Suppressor macrophage treated with lipopolysaccharide for 4 hours (primary cell): Measurements from ENCODE around the gene IRS1.

Experiments used
- DNase-seq: peaks from one replicate; pipeline ENCODE4 v3.0.0-alpha.2; 2020

Gene IRS1

DNA sequence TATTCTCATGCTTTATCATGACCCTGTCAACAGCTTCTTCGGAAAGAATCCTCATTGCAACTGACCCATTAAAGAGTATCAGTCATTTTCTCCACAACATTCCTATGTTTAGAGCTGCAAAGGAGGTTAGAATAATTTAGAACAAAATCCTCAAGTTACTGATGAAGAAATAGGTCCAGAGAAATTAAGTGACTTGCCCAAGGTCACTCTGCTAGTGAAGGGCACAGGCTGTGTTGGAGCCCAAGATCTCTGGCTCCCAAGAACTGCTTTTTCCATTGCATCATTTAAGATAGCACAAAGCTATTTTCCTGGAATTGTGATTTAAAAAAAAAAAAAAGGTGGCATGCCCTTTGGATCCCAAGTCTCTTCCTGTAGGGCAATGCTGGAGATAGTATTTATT lies 9.6 kb downstream of the IRS1 start:
- no peak for DNase-seq

DNA sequence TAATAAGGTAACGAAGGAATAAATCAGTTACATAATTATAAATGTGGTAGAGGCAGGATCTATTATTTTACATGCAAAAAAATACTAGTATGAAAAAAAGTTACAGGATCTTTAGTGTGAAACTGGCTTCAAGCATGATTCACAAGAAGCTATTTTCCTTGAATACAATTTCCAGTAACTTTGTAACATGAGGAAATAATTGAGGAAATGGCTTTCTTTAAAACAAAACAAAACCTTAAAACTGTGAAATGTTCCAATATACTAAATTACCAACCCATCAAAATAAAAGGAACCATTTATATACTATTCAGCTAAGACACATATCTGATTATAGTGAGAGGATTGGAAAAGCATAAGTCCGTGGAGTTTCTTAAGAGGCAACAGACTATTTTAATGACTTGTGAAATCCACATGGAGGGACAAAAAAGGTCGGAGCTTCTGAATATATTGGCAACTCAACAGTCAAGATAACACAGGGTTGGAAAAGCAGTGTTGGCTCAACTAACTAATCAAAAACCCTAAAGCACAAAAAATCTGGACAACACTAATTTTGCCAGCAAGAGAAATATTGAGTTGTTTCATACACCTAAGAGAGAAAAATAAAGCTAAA lies 10.6 kb downstream of the IRS1 start:
- DNase-seq = no peak

DNA sequence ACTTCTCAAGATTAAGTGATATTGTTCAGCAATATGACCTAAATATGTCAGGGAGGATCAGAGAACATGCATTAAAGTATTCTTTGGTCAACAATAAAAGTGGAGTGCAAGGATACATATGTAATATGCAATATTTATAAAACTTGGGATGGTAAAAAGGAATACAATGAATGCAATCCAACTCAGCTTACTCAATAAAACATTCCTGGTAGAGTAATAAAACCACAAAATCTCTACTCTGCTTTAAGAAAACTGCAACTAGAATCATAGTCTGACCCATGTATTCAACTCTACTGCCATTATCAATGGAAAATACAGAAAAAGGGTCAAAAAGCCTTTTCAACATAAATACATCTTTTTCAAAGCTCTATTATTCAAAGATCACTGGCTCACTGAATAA lies 11.6 kb downstream of the IRS1 start:
- DNase-seq = no peak

DNA sequence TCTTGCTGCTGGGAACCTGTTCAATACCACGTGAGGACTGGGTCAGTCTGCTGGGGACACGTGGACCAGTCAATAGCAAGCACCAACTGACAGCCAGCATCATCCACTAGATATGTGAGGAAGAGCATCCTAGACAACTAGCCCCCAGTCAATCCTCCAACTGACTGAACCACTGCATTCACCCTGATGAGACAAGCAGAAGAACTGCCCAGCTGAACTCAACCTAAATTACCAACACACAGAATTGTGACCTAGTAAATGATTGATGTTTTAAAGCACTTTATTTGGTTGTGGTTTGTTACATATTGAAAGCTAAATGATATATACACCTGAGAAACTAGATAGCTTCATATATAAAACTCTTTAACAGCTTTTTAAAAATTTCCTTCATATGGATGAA lies 15.7 kb downstream of the IRS1 start:
- no peak for DNase-seq

DNA sequence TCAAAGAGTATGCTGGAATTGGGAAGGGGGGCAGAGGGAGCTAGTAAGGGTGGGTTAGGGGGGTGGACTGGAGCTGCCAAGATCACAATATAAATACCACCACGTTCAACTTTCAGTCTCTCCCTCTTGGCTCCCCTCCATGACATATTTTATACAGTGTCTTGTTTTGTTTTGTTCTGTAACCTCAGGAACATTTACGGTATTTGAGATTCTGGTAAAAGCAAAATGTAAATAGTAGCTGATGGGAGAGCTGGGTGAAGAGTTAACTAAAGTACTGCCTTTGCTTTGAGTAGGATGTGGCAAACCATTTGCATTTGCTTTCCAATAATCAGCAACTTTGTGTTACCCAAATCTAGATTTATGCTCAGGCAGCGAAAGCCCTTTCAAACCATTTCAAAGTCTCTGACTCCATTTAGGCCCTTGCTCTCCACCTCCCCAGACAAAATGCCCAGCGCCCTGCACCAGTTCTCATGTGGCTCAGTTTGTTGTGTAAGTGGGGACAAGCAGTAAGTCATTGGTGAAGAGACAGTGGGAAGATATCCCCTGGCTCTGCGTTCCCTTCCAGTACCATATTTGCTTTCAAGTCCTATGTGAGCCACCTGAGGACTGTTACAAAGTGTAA lies 17.4 kb downstream of the IRS1 start:
- no peak for DNase-seq

DNA sequence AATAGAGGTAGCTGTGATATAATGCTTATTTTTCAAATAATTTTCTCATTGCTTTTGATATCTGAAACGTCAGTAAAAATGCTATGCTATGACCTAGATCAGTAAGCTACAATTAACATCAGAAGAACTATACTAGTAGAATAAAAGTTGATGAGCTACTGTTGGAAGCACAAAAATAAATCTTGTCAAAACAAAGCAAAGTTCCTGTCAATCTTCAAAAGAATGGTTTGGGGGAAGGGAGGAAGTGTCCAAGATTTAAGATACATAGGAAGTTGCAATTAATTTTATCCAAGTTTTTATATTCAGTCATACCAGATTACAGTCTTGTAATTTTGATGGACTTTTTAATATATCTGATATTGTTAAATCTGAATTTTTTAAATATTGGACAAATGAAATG lies 19.2 kb downstream of the IRS1 start:
- no peak for DNase-seq

DNA sequence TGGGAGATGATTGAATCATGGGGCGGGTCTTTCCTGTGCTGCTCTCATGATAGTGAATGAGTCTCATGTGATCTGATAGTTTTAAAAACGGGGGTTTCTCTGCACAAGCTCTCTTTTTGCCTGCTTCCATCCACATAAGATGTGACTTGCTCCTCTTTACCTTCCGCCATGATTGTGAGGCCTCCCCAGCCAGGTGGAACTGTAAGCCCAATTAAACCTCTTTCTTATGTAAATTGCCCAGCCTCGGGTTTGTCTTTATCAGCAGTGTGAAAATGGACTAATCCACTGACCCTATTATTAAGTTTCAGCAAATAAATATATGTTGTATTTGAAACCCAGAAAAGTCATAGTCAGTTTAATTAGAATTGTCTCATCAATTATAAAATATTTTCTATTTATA lies 22.0 kb downstream of the IRS1 start:
- DNase-seq = no peak

DNA sequence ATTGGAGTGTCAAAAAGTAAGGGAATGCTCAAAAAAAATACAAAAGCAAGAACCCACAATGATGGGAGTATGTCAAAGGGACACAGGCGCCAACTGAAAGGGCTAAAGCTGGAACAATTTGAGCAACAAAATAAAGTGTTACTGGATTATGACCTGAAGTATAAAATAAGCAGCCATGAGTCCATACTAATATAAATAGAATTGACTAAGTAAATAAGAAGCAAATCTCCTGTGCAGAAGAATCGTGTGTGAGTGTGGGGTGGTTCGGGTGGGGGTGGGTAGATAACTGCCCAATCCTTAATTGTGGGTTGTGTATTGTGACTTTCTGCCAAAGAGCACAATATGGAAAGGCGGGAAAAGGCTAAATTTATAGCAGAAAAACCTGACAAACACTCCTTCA lies 23.5 kb downstream of the IRS1 start:
- DNase-seq = no peak

DNA sequence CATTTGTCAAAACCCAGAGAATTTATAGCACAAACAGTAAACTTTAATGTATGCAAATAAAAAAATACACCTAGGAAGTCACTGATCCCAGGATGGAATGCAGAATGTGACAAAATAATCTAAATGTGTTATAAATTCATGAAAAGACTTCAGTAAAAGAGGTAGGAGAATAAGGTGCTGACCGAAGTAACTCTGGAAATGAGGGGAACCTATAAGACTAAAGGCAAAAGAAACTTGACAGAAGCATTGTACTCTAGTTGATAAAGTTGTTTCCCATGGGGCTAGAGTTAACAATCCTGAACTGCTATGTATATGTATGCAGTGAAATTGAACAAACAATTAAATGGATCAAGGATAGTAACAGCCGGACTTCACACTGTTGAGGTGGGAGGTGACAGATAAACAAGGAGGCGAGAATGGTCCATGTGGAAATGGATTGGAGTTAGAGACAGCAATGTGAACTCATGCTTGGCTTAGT lies 24.5 kb downstream of the IRS1 start:
- no peak for DNase-seq

DNA sequence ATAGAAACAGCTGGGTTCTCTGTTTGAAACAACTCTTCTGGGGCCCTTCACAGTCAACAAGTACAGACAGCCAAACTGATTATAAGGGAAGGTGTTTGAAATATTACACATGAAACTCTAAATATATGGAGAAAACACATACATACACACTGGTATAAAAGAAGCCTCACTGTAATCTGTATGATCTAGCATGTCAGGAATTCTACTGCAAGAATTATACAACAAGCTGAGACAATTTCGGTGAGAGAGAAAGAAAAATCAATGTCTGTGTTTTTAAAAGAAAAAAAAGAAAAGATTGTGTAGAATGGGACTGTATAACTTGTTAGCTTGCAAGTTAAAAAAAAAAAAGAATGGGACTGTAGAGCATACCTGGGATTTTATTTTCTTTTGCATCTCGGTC lies 26.3 kb downstream of the IRS1 start:
- no peak for DNase-seq

DNA sequence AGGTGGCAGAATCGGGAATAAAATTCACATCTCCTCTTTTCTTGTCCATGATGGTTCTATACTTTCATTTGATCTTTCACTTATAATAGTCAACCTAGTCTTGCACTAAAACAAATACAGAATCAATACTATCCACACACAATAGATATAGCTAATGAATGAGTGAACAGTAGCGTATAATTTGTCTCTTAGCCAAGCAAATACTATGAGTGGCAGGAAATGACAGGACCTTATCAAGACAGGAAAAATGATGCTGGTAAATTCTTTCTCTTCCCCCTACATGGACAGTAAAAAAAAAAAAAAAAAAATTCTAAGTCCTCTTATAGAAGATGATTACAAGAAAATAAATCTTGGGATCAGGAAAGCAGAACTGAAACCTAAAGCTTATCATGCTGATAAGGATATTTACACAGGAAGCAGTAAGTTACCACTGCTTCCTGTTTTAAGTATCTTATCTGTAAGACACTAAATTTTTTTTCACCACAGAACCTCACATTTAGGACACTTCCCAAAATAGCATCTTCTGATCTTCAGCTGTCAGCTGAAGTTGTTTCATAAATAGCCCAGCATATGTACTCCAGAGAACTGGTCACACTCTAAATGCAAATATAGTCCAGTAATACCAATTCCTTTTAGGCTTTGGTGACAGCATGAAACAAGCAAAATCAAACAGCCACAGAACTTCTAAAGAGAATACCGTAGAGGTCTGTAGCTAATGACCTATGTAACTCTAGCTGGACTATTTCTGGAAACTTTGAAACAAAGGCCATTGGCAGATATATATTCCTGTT lies 27.0 kb downstream of the IRS1 start:
- DNase-seq = peak; percentile 55

DNA sequence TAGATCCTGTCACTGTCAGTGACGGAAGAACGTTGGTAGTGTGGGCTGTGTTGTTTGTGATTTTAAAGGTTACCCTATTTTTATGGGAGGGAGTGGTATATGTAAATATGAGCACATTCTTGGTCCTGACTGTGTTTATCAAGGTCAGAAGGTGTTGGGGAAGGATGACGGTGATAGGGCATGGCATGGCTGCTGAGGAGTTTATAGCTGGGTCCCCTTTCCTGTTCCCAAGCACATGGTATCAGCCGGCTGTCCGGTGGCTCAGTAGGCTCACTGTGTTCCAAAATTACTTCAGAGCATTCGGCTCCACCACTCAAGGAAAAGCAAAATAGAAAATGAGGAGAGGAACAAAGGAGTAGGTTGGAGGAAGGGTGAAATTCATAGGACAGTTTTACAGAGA lies 28.6 kb downstream of the IRS1 start:
- no peak for DNase-seq

DNA sequence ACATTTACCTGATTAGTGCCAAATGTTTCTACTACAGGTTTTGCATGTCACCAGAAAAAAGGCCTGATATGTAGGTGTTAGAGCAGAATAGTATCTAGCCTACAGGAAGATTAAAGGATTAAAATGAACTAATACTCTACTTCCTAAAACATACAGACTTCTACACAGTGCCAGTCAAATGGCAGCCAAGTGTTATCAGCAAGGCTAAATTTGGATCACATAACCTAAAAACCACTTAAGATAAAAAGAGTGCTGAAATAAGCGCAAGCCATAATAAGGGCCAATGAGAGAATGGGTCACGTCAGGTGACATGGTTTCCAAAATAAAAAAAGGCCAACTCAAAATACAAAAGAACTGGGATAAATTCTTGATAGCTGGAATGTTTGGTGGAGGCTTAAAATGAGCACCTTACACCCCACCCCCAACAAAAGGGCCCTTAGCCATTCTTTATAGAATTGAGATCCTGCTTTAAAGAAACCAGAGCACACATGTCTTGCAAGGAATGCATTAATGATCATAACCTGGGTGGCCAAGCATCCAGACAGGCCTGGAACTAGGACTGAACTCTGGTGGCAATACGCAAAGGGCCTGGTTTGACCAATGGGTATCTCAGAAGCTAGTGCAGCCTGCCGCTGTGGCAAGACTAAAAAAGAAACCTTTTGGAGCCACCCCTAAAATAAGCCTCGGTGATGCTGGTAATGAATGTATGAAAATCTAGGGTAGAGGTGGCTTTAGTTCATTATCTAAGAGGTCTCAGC lies 32.4 kb downstream of the IRS1 start:
- DNase-seq = no peak

DNA sequence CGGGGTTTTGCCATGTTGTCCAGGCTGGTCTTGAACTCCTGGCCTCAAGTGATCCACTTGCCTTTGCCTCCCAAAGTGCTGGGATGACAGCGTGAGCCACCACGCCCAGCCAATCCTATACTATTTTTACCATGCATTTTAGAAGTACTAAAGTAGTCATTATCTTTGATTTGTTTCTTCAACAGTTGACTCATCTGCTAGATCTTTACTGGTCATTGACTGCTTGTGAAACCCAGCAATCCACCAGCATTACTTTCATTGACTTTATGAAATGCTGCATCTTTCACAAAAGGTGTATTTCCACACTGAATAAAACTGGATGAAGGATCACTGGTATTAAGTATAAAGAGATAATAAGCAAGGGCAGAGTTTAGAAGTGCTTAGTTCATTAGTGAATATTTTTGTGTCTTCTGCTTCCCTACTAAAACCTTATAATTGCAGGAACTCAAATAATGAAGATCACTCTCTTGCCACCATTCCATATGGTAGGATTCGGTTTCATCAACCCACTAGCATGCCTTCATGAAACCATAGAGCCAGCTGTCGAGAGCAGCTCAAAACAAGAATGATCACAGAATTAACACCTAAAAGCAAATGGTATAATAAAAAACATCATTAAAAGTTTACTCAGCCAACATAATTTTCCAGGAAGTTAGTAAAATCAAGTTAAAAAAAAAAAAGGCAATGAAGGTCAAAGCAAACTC lies 33.1 kb downstream of the IRS1 start:
- DNase-seq = no peak

DNA sequence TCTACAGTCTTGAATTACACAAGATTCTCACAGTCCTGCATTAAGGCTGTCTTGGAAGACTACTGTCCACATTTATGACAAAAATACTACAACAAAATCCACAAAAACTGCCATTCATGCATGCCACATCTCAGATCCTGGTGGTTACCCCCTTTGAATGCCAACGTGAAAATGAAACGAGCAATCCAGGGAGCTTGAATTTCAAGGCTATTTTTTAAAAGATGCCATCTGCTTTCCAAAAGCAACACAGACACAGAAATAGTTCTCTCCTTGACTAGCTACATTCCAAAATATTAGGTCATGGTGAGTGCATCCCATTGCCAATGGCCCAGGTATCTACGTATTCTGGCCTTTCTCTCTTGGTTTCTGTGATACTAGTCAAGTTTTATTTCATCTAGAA lies 36.3 kb downstream of the IRS1 start:
- DNase-seq = no peak

DNA sequence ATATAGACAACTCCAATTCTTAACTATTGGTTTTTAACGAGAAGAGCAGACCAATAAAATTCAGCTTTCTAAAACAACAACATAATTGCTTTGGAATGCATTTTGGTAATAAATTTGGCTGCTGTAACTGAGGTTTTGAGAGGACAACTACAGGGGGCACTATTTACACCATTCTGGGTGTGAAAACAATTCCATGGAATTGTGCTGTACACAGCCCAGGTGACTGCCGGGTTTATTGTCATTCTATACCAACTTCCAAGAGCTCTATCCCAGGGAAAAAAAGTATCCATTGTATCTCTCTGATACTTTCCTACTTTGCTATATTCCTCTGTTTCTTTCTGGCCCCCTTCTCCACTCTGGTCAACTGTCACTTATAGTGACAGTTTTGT lies 38.4 kb downstream of the IRS1 start:
- no peak for DNase-seq

DNA sequence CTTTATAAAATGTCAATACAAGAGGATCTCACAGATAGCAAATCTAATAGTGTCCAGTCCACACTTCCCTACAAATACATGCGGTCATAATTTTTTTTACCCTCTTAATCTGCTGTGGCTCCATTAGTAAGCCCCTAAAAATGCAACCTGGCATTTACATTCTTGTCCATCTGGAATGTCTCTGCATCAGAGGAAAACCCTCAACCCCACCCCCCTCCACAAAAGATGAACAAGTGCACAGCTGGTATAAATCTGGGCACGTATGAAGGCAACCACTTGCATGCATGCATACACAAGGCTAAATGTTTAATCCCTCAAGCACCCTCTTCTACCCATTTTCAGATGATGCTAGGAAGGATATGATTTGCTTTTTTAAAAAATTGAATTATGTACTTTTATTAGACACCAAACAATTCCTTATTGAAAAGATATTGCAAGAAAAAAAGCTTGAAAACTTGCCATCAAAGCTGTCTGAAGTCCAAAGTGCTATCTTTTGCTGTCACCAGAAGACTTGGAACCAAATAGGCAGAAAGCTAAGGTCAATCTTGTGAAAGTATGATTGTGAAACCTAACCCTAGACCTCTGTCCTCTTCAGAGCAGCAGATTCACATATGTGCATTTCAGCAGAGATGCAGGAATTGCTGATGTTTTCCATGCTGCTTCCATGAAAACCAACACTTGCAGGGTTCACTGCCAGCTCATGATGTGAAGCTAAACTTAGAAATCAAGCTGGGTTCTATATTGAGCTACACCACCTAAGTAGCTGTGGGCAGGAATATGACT lies 39.0 kb downstream of the IRS1 start:
- no peak for DNase-seq

DNA sequence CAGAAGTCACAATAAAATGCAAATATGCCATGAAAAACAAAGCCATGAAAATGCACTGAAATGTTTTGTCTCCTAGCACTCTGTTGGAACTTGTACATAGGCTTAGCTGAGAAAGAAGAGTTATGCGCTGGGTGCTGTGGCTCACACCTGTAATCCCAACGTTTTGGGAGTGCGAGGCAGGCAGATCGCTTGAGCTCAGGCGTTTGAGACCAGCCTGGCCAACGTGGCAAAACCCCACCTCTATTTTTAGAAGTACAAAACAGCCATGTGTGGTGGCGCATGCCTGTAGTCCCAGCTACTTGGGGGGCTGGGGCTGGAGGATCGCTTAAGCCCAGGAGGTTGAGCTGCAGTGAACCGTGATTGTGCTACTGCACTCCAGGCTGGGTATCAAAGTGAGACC lies 39.9 kb downstream of the IRS1 start:
- no peak for DNase-seq

DNA sequence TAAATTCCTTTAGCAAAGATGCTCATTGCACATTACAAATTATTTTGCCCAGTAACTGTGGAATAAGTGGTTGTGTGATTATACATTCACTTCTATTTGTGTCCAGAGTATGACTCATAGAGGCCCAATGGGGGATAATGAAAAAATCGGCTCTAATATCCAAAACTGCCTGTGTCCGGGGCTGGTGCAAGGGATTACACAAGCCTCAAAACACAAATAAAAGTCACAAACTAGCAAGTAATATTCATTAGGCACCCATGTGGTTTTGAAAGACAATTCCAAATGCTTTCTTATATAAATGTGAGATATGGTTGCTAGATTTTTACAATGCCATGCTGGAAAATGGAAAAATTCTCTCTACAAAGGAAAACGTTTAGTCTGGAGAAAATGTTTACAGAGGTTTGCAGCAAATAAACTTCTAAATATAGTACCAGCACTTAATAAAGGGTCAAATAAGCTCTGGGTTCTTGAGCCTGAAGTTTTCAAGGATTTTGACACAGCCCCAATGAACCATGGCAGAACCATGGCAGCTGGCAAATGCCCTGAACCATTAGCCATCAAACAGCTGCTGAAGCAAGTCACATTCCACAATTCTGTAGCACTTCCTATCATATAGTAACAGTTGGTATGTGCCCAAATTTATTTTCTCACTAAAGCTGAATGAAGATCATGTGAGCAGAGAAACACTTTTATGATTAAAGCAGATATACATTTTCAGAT lies 40.5 kb downstream of the IRS1 start:
- DNase-seq = no peak

DNA sequence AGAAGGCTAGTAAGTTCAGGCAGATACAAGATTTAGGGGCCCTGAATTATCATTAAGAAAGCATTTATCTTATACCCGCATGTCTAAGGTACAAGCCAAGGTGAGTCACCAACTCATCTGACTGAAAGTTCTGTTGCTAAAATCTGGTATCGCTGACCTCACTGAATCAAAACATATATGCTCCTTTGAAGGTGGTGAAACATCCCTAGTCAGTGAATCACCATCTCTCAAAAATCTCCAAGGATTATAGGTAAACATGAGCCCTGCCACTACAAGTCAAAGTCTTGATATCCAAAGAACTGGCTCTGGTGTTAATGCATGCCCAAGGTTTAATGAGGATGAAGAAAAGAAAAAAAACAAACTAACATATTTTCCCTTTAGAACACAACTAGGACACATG lies 43.5 kb downstream of the IRS1 start:
- no peak for DNase-seq

DNA sequence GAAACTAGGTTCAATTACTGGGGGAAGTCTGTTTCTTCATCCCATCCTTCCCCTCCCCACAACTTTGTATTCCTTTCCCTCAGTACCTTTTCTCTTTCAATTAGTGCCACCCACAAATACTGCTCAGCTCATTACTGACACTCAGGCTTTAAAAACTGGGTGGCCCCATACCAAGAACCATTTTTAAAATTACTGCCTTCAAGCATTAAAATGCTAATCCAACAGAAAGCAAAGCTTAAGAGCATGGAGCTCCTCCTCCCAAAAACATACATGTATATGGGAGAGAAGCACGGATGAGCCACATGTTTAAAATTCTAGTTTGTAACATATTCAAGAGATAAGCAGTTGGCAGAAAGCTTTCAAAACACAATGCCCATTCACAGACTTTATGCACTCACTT lies 44.0 kb downstream of the IRS1 start:
- DNase-seq = no peak
